A673 (cell line): ENCODE data around the gene CRYBG3.

Experiments
- EZH2 ChIP-seq: fragments of 200-600 bp; sonication (generic); IDR thresholded peaks from 2 replicates; pipeline ENCODE4 v1.6.1; 2017; ENCODE audit warnings: borderline replicate concordance, low read depth, mild to moderate bottlenecking, mixed read lengths, antibody characterized with exemption, low read length; ENCODE audit not compliant: poor library complexity, severe bottlenecking
- TF ChIP-seq, protein P1 (sequence below): fragments of 300-800, 200-600 bp; sonication (generic); conservative IDR thresholded peaks from 2 replicates; pipeline ENCODE4 v1.5.1; 2017; ENCODE audit warnings: low read depth, mild to moderate bottlenecking, antibody characterized with exemption, low read length, moderate library complexity, mixed read lengths

DNA sequence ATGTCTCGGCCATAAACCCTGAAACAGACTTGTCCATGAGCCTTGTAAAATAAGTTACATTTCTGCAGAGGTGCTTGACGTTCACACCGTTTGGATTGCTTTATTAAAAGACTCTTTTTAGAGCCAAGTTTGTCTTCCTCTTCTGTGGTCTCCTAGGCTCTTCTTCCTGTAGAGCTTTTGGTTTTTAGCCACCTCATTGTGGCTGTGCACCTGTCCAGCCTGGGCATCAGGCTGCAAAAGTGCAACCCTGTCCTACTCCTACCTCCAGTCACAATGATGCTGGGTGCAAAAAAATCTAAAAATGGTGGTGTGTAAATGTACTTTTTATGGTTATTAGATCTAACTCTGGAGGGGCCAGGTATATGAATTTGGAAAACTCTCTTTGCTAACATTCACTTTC lies 153.2 kb downstream of the CRYBG3 start:
- TF ChIP-seq, protein P1, sequence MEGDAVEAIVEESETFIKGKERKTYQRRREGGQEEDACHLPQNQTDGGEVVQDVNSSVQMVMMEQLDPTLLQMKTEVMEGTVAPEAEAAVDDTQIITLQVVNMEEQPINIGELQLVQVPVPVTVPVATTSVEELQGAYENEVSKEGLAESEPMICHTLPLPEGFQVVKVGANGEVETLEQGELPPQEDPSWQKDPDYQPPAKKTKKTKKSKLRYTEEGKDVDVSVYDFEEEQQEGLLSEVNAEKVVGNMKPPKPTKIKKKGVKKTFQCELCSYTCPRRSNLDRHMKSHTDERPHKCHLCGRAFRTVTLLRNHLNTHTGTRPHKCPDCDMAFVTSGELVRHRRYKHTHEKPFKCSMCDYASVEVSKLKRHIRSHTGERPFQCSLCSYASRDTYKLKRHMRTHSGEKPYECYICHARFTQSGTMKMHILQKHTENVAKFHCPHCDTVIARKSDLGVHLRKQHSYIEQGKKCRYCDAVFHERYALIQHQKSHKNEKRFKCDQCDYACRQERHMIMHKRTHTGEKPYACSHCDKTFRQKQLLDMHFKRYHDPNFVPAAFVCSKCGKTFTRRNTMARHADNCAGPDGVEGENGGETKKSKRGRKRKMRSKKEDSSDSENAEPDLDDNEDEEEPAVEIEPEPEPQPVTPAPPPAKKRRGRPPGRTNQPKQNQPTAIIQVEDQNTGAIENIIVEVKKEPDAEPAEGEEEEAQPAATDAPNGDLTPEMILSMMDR, result no peak
- TF ChIP-seq EZH2, result no peak
